NB4 (cell line): ENCODE data around the gene FRMPD4.

Experiments used
- DNase-seq: peaks from one replicate; pipeline ENCODE4 v3.0.0; 2010; ENCODE audit warnings: low read depth
- H3K4me3 ChIP-seq: one replicate; pipeline ENCODE4 v1.5.1; 2011; ENCODE audit warnings: mild to moderate bottlenecking, low read depth, low read length, moderate library complexity
- CTCF ChIP-seq: IDR thresholded peaks from one replicate; pipeline ENCODE4 v1.5.1; 2012; ENCODE audit warnings: low read depth, low read length
- MYC ChIP-seq: IDR thresholded peaks from 2 replicates; pipeline ENCODE4 v1.6.1; 2011; ENCODE audit warnings: low read depth, low read length
- POLR2A ChIP-seq: IDR thresholded peaks from 2 replicates; pipeline ENCODE4 v1.6.1; 2011; ENCODE audit warnings: mild to moderate bottlenecking; ENCODE audit not compliant: insufficient read length; ENCODE audit errors: extremely low read depth
- TF ChIP-seq, protein P1 (sequence below): IDR thresholded peaks from 2 replicates; pipeline ENCODE4 v1.6.1; 2011; ENCODE audit warnings: low read depth, low read length

The FRMPD4 gene

GRCh38 chrX:12570859-12571501 lies 432.7 kb downstream of the FRMPD4 start:
- no peak for DNase-seq
- no peak overlapping the region for H3K4me3 ChIP-seq
- TF ChIP-seq CTCF (no peak), POLR2A (no peak)
- TF ChIP-seq, protein P1, sequence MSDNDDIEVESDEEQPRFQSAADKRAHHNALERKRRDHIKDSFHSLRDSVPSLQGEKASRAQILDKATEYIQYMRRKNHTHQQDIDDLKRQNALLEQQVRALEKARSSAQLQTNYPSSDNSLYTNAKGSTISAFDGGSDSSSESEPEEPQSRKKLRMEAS = no peak

DNA sequence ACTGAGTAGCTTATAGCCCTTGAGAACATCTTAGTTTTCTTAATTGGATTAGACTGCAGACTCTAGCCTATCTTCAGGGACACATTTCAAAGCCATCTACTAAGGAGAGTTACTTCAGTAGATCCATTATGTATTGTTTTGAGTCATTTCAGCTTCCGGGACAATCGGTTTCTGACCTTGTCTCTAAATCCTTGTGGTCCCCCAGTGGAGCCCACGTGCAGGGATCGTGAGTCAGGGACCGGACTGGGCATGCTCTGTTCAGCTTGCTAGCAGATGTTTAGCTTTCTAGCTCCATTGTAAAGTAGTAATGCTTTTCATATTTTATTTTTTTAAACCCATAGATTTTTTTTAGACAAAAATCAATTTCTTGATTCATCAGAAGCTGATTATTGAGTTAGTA lies 441.0 kb downstream of the FRMPD4 start:
- no peak overlapping the region for H3K4me3 ChIP-seq
- TF ChIP-seq, protein P1 = no peak
- TF ChIP-seq CTCF (no peak), MYC (no peak), POLR2A (no peak)
- no peak for DNase-seq

DNA sequence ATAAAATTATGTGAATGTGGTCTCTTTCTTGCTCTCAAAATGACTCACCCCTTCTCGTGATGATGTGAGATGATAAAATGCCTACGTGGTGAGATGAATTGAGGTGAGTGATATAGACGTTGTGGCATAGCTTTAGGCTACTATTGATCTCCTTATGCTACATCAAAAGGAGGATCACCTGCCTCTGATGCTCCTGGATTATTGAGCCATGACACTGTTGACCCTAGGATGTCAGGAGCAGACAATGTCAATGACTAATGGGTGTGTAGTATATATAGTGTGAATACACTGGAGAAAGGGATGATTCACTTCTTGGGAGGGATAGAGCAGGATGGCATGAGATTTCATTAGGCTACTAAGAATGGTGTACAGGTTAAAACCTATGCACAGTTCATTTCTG lies 442.3 kb downstream of the FRMPD4 start:
- no peak for DNase-seq
- TF ChIP-seq, protein P1 = no peak
- TF ChIP-seq CTCF (no peak), POLR2A (no peak), MYC (no peak)
- H3K4me3 ChIP-seq = no peak overlapping the region

GRCh38 chrX:12581546-12581945 lies 443.3 kb downstream of the FRMPD4 start:
- no peak for DNase-seq
- TF ChIP-seq, protein P1 = no peak
- TF ChIP-seq CTCF (no peak), POLR2A (no peak), MYC (no peak)
- no peak overlapping the region for H3K4me3 ChIP-seq

DNA sequence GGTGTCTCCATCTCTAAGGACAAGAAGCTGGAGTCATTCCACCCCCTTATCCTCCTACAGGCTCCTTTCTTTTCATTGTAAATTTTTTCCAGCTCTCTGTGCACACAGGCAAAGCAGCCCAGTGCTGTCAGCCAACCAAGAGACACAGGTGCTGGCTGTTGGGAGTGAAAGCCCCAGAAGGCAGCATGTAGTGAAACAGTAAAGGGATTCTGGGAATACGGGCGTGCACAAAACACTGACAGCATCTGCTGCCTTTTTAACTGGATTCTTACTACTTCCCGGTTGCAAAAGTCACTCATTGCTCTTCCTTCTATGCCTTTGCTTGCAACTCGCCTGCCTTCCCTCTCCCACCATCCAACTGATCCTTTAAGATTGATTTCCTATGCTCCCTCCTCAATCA lies 444.4 kb downstream of the FRMPD4 start:
- H3K4me3 ChIP-seq = no peak overlapping the region
- DNase-seq = no peak
- TF ChIP-seq, protein P1 = no peak
- TF ChIP-seq POLR2A (no peak), MYC (no peak), CTCF (no peak)

GRCh38 chrX:12583543-12583942 lies 445.3 kb downstream of the FRMPD4 start:
- TF ChIP-seq, protein P1 = no peak
- no peak for TF ChIP-seq CTCF
- no peak for TF ChIP-seq POLR2A
- TF ChIP-seq MYC = no peak
- no peak for DNase-seq
- no peak overlapping the region for H3K4me3 ChIP-seq
